T-helper 1 cell treated with Interleukin-12 subunit alpha and Interleukin-12 subunit beta and Interleukin-4 antibody, amounts not matched to agents 30 ng/mL and 1 ng/mL, for 36 hours (primary cell): Measurements from ENCODE around the gene KIF22. TPM values are rescaled to one million over a fixed set of nuclear protein-coding genes. Genes with fewer than 3 reads are reported as not detected.
"Not testable (repeated sequence)": the region's sequence is repeated elsewhere in the genome, so short reads cannot be mapped to it uniquely, and the experiment has no call there.

Source experiments
- intact Hi-C: fragments of 100-400 bp; cut with micrococcal nuclease; formaldehyde crosslinking; loops from one replicate; pipeline ENCODE4 v1.15.1; 2024
- total RNA-seq: library from RNA; stranded (reverse); gene quantifications from 2 replicates; pipeline ENCODE4 v1.2.3, GENCODE V29; 2022

Gene KIF22
- total RNA-seq, 1 donor from 2014 or later = 133 TPM

DNA sequence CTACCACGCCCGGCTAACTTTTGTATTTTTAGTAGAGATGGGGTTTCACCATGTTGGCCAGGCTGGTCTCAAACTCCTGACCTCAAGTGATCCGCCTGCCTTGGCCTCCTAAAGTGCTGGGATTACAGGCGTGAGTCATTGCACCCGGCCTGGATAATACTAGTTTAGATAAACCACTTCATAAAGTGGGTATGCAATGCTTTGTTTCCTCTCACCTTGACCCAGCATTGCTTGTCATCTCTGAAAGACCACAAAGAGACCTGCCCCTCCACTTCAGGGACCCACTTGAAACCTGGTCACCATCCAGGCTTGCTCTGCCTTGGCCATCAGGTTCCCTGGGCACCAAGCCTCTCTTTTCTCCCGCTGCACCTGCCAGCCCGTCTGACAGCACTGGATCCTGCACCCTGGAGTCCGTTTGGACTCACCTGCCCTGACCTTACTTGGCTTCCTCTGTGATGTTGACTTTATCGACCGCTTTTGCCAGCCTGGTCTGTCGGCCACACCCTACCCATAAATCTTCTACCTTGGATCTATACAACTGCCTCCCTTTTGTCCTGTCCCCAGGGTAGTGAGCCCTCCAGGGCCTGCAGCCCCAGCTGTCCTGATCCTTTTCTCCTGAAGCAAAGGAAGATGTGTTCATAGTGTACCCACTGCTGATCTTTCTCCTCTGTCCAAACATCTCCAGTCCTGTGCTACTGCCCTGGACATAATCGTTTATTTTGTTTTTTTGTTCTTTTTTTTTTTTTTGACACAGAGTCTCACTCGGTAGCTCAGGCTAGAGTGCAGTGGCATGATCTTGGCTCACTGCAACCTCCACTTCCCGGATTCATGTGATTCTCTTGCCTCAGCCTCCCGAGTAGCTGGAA, 25.2 kb upstream of the KIF22 start:
- intact Hi-C loops = no loop called here

DNA sequence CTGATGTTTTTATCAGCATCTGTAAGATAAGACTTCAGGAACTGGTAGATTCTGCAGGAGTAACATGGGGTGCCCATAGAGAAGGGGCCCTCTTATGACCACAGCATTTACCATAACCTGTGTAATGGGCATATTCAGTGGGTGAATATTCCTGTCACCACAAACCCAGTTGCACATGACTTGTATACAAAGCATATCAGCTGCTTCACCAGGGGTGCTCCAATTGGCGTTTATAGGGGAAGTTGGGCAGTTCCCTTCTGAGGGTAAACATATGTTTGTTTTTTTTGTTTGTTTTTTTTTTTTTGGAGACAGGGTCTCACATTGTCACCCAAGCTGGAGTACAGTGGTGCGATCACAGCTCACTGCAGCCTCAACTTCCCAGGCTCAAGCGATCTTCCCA, 24.0 kb upstream of the KIF22 start:
- intact Hi-C loops = no loop called here

DNA sequence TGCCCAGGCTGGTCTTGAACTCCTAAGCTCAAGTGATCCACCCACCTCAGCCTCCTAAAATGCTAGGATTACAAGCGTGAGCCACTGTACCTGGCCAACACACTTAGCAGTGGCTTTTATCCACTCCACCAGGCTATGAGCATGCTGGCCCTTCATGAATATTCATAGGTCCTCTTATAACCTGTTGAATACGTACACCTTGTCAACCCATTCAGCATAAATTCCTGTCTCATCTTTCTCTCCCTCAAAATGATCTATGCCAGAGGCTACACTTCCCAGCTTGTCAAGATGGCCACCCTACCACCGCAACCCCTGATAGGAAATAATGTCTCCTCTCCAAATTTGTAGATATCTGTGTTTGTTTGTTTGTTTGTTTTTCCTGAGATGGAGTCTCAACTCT, 23.5 kb upstream of the KIF22 start:
- intact Hi-C loops = no loop called here

DNA sequence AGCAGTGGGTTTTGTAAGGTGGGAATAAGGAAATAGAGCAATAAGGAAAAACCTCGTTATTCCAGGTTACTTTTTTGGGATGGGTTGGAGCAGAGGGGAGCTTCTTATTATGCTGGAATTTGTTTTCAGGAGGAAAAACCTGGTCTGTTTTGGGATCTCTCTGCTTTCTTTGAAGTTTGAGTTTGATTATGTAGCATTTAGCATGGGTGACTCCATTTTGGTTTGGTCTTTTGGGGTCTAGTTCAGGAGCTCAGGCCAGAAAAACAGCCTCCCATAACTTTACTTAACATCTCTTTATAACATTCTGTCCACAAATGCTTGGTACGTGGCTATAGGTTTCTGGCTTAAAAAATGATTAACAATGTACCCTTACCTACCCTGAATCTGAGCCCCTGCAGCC, 21.0 kb upstream of the KIF22 start:
- intact Hi-C loops = no loop called here

DNA sequence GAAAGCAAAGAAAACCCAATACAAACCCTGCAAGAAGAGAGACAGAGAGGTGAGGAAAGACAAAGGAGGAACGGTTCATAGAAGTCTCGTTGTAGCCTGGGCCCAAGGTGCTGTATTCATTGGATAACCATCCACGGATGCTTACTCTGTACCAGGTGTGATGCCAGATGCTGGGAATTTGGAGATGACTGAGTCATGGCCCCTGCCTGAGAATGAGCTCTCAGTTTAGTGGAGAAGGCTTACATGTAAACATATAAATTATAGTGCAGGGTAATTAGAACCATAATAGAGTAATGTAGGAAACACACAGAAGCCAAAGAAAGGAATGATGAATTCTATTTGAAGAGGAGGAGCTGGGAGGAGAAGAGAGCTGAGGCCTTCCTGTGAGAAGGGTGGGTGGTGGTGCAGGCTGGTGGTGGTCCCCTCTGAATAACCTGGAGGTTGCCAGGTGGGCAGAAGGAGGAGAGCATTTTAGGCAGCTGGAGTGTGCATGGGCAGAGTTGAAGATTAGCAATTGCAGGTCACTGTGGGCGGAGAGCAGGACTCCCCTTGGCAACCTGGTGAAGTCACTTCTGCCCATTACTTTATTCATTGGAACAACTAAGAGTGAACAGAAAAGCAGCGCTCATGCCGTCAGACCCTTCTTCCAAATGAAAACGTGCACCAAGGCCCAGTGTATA, 20.2 kb upstream of the KIF22 start:
- intact Hi-C loops = no loop called here

DNA sequence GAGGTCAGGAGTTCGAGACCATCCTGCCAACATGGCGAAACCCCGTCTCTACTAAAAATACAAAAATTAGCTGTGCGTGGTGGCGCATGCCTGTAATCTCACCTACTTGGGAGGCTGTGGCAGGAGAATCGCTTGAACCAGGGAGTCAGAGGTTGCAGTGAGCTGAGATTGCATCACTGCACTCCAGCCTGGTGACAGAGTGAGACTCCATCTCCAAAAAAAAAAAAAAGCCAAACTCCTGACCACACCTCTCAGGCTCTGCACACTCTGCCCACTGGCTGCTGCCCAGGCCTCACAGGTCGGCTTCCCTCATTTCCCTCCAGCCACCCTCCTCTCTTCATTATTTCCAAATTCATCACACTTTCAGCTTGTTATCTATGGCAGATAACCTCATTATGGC, 18.2 kb upstream of the KIF22 start:
- intact Hi-C loops = not testable (repeated sequence)

DNA sequence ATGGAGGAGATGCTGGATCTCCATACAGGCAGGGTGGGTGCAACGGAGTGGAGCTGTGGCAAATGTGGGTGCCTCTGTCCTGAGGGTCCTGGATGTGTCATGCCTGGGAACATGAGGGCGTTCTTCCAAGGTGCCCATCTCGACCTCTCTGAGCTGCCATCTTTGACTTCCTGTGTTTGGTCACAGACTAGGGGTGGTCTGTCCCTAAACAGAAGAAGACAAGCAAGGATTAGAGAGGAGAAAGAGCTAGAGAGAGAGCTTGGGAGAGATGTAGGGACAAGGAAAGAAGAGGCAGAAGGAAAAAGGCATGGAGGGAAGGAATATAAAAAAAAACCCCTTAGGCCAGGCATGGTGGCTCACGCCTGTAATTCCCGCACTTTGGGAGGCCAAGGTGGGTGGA, 15.8 kb upstream of the KIF22 start:
- intact Hi-C loops = no loop called here

DNA sequence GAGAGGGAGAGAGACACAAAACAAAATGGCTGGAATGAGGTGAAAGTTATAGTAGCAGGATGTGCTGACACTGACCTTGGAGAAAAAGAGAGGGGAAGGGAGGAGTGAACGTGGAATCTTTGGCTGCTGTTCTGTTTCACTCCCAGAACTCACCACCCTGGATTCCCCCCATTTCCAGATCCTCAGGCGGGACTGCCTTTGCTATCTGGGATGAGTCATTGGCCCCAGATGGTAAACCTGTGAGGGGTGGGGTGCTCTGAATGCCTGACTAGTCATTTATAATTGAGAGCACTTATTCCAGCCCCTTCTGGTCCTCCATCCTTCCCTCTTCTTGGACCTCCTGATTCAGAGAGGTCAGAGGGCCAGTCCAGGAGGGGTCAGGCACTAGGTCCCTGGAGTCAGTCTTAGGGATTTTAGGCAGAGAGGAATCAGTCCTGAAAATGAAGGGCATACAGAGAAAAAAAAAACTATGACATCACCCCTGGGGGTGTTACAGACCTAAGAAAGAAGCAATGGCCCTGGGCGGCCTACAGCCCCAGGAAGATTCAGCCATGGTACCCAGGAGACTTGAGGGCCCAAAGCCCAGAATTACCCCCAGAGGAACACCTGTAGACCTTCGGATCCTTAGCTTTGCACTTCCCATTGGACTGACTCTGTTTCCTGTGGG, 14.7 kb upstream of the KIF22 start:
- intact Hi-C loops = no loop called here

DNA sequence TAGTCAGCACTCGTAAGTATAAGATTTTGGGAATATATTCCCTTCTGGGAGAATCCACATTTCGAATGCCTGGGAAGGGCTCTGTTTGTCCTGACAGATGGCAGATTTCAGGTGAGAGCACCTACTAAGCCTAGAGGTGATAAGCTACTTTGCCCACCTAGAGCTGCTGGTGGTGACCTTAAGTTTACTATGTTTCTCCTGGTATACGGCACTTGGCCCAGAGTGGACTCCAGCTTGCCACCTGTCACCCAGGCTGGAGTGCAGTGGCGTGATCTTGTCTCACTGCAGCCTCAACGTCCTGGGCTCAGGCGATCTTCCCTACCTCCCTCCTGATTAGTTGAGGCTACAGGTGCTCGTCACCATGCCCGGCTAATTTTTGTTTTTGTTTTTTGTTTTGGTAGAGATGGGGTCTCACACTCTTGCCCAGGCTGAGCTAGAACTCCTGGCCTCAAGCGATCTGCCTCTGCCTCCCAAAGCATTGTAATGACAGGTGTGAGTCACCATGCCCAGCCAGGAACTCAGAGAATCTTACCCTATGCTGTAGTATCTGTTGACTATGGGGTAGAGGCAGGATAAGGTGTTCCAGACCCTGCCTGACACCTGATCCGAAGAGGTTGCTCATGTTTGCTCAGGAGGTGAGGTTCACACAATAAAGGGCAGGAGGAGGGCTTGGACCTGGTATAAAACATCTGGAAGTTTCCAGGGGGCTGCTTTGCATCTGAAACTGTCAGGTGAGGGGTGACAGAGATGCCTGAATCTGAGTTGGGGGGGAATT, 12.8 kb upstream of the KIF22 start, which contains the start of gene ZG16:
Gene ZG16 (plus strand): TSS at position 681 of the 775 bp plus-strand sequence. CDS start 1,011 bp downstream, outside the sequence.
- intact Hi-C loops = no loop called here

DNA sequence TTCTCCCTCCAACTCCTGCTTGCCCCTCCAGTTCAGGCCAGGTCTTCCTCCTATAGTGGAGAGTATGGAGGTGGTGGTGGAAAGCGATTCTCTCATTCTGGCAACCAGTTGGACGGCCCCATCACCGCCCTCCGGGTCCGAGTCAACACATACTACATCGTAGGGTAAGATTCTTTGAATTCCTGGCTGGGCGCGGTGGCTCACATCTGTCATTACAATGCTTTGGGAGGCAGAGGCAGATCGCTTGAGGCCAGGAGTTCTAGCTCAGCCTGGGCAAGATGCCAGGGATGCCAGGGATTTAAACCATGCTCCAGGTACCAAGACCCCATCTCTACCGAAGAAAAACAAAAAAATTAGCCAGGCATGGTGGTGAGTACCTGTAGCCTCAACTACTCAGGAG, 11.1 kb upstream of the KIF22 start:
- intact Hi-C loops = no loop called here

DNA sequence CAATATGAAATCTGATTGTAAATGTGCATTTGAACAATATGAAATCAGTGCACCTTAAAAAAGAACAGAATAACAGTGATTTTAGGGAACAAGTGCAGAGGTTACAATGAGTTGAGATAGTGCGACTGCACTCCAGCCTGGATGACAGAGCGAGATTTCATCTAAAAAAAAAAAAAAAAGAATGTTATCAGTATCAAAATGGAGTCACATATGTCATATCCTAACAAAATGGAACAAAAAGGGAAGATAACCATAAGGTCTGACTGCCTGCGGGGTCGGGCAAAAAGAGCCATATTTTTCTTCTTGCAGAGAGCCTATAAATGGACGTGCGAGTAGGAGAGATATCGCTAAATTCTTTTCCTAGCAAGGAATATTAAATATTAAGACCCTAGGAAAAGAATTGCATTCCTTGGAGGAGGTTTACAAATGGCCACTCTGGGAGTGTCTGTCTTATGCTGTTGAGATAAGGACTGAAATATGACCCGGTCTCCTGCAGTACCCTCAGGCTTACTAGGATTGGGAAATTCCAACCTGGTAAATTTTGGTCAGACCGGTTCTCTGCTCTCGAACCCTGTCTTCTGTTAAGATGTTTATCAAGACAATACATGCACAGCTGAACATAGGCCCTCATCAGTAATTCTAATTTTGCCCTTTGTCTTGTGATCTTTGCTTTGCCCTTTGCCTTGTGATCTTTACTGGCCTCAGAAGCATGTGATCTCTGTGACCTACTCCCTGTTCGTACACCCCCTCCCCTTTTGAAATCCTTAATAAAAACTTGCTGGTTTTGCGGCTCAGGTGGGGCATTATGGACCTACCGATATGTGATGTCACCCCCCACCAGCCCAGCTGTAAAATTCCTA, 7.2 kb upstream of the KIF22 start:
- intact Hi-C loops = not testable (repeated sequence)

DNA sequence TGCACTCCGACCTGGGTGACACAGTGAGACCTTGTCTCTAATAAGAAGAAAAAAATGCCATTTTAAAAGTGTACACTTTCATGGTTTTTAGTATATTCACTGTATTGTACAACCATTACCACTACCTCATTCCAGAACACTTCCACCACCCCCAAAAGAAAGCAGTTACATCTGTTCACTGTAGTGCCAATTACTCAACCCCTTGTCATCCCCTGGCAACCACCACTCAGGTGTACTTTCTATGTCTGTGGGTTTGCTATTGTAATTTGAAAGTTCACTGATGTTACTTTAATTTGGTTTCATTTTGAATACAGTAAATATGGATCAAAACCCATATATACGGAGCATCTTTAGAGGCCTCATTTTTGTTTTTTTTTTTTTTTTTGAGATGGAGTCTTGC, 6.4 kb upstream of the KIF22 start:
- intact Hi-C loops = loop anchor here (1.0 kb wide), 2 partner anchors 38 to 82 kb away; no protein-coding TSS in a partner anchor

DNA sequence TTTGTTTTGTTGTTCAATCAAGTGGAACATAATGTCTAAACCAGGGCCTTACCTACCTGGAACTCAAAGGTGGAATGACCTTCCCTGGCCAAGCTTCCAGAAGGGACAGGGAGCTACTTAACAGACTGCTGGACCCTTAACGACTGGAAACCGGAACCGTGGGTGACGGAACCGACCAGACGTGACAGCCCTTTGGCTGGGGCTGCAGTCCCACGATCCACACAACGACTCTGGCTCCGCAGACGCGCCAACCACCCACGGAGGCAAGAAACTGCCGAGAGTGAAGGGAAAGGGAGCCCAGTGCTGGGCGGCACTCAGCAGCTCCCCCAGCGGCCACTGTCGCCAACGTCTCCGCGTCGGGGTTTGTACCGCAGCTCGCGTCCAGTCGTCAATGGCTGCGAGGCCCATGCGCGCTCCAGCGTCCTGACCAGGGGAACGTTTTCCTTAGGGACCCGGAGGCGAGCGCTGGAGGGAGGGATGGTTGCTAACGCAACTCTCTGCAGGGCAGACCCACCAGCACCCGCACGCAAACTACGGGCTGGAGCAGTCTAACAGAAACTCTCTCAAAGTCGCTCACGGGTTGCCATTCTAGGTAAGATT, 5.5 kb upstream of the KIF22 start:
- intact Hi-C loops = loop anchor here (1.0 kb wide), 3 partner anchors 39 to 83 kb away; no protein-coding TSS in a partner anchor

DNA sequence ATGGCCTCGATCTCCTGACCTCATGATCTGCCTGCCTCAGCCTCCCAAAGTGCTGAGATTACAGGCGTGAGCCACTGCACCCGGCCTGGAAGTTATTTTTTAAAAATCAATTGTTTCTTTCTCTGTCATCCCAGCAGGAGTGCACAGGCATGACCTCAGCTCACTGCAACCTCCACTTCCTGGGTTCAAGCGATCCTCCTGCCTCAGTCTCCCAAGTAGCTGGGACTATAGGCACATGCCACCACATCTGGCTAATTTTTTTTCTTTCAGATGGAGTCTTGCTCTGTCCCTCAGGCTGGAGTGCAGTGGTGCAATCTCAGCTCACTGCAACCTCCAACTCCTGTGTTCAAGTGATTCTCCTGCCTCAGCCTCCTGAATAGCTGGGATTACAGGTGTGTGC, 3.4 kb upstream of the KIF22 start:
- intact Hi-C loops = not testable (repeated sequence)

DNA sequence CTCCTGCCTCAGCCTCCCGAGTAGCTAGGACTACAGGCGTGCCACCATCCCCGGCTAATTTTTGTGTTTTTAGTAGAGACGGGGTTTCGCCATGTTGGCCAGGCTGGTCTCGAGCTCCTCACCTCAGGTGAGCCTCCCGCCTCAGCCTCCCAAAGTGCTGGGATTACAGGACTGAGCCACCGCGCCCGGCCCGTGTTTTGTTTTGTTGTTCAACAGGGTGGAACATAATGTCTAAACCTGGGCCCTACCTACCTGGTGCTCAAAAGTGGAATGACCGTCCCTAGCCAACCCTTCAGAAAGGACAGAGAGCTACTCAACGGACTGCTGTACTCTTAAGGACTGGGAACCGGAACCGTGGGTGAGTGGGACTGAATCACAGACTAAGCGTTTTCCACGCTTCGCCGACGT, 772 bp upstream of the KIF22 start:
- intact Hi-C loops = loop anchor here (1.0 kb wide), 7 partner anchors 16 to 207 kb away; partner anchors contain the start of genes CDIPT, INO80E, PAGR1 and TAOK2

DNA sequence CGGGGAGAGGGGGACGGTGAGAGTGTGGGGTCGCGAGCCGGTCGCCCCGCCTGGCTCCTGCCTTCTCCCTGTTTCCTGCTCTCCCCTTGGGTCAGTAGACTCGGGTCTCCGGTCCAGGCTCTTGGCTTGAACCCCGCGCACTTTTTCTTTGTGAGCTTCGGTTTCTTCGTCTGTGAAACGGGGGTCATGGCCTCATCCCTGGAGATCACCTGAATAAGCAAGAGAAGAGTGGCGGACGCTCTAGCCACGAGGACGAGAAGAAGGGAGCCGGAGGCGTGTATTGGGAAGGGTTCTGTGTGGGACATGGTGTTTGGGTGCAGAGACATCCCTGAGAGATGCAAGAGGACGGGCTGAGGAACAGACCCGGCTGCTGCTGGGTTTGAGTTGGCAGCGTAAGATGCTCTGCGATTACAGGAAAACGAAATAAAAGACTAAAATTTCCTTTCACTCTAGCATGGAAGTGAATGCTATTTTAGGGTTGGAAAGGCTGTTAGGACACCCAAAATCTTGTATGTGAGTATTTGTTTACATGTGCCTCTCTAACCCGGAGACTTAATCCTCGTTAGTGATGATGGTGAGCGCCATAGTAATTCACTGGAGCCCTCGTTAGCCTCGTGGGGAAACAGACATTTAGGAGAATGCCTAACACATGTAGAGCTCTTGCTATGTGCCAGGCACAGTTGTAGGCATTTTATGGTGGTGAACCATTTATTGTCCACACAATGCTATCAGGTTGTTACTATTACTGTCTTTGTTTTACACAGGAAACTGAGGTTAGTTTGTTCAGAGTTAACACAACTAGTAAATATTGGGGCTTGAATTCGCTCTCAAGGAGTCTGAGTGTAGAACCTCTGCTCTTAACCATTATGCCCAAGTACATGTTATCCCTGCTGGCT, 646 bp downstream of the KIF22 start:
- intact Hi-C loops = loop anchor here (1.0 kb wide), 8 partner anchors 14 to 205 kb away; partner anchors contain the start of genes CDIPT, INO80E, PAGR1 and TAOK2

DNA sequence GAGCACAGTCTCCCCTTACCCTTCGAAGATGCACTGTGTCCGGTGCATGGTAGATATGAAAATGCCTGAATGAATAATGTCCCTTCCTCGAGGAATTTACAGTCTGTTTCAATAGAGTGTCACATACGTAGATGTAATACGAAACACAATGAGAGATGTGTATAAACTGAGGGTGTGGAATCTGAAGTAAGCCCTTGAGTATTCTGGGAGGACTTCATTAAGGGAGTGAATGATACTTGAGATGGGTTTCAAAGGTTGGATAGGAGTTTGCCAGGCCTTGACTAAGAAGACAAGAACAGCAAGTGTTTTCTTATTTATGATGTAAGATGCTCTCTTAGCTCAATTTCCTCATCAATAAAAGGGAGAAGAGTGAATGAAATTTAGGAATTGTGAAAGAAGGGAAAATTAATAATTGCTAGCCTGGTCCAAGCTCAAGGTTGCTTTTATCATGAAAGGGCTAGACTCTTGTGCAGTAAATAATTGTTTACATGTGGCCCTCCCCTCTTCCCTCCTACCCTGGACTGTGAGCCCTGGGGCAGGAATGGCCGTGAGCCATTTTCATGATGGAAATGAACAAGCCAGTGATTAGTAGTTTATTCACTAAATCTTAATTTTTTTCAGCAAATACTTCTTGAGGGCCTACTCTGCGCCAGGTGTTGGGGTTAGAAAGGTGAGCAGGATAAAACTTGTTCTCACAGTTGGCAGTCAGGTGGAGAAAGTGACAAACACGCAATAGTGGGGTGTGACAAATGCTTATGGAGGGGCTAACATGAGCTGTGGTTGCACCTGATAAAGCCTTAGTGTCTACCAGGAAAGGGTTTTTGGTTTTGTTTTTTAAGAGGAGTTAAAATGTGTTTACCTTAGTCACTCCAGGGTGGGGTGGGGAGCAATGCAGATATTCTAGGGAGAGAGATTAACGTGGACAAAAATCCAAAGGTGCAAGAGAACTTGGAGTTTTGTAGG, 1.6 kb downstream of the KIF22 start:
- intact Hi-C loops = loop anchor here (1.0 kb wide), 1 partner anchor 56 kb away; no protein-coding TSS in a partner anchor
